IPS-11a (cell line): ENCODE results near the gene CADM3.

Experiments
- H3K4me3 ChIP-seq: one replicate; pipeline ENCODE4 v1.5.1; 2013; ENCODE audit warnings: low read depth, low read length, control low read depth

CADM3 gene

GRCh38 chr1:159171254-159171687, at the start of gene CADM3:
CADM3 (plus strand) TSS chr1:159171615; CDS start chr1:159171766, 151 bp downstream.
- H3K4me3 ChIP-seq, result peak within 1 kb of the TSS; percentile 86

- no peak overlapping the region for H3K4me3 ChIP-seq
These were observed 49.3 kb upstream of the CADM3 start for GRCh38 chr1:159122005-159122621.

DNA sequence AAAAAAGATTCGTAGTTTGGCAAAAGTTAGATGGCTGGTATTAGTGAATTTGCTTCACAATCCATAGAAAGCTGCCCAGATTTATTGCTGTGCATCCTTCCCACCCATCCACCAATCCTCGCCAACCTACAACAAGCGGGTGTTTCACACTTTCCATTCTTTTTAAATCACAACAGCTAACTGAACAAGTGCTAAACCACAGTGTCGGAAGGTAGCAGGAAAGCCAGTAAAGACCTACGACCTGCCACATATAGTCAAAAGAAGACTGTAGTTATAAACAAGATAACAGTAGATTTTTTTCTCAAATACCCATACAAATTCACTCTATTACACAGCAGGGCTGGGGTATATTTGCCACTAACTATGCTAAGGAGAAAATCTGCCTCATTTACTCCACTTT, 47.8 kb upstream of the CADM3 start:
- H3K4me3 ChIP-seq, result no peak overlapping the region

DNA sequence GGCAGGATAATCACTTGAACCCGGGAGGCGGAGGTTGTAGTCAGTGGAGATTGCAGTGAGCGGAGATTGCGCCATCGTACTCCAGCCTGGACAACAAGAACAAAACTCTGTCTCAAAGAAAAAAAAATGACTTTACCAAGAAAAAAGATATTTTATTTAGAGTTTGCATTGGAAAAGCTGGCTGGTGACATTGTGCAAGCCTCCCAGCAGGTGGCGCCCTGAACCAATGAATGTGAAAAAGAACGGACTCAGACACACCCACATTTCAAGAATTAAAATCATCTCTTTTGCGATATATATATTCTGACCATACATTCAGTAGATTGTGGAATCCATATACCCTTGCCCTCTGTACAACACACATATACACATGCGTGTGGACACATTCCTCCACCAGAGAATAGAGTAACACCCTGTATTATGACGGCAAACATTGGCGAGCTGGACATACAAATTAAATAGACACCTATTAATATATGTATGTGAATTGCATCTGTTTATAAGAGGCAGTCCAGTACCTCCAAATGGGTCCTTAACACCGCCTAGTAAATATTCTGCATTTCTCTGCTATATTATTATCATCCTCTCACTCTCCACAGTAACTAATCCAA, 39.0 kb upstream of the CADM3 start:
- H3K4me3 ChIP-seq, result no peak overlapping the region

DNA sequence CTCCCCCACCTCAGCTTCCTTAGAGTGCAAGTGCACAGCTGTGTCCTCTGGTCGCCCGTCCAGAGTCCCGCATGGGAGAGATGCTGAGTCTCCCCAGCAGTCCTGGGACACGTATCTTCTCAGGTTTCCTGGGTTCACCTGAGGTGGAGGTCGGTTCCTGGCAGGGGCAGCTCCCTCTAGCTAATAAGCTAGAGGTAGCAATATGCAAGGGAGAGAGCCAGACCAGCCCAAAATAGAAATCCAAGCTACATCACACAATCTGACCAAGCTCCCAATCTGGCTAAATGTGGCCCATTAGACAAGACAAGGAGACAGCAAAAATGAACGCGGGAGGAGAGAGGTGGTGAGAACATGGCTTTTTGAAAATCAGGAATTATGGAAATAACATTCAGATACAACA, 30.9 kb upstream of the CADM3 start:
- H3K4me3 ChIP-seq, result no peak overlapping the region

GRCh38 chr1:159141584-159142390, 29.6 kb upstream of the CADM3 start:
- H3K4me3 ChIP-seq, result no peak overlapping the region

- H3K4me3 ChIP-seq, result no peak overlapping the region
These were observed 29.1 kb upstream of the CADM3 start for GRCh38 chr1:159142391-159142663.

DNA sequence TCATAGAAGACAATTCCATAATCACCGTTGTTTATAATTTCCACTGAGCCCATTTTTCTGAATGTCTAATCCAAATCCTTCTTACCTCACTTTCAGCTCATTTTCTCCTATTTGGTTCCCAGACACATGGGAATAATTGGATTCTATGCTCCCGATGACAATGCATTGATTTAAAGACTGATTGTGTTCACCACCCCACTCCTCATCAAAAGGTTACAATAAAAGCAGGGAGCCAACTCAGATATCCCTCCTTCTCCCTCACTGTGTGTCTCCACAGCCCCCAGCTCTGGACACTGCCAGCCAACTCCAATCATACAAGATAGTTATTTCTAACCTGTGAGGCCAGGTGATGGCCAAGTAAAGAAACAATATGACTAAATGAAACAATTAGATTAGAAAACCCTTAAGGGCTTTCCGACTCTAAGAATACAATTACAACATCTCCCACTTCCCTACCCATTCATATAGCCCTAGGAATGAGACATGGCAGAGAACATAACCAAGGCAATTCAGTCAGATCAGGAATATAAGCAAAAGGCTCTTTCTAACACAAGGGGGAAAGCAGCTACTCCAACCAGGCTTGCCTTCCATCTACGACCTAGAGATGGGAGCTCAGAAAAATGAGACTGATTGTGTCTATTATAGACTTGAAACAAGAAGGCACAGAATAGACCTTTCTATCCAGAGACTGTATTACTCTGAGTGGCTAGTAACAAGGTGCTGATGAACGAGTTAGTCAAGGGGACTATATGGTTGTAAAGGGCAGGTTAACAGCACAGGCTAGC, 28.5 kb upstream of the CADM3 start:
- no peak overlapping the region for H3K4me3 ChIP-seq

- H3K4me3 ChIP-seq, result no peak overlapping the region
These were observed 26.8 kb upstream of the CADM3 start for GRCh38 chr1:159144571-159144970.

- no peak overlapping the region for H3K4me3 ChIP-seq
These were observed 24.4 kb upstream of the CADM3 start for GRCh38 chr1:159146980-159147379.

GRCh38 chr1:159152031-159152430, 19.4 kb upstream of the CADM3 start:
- H3K4me3 ChIP-seq, result no peak overlapping the region

DNA sequence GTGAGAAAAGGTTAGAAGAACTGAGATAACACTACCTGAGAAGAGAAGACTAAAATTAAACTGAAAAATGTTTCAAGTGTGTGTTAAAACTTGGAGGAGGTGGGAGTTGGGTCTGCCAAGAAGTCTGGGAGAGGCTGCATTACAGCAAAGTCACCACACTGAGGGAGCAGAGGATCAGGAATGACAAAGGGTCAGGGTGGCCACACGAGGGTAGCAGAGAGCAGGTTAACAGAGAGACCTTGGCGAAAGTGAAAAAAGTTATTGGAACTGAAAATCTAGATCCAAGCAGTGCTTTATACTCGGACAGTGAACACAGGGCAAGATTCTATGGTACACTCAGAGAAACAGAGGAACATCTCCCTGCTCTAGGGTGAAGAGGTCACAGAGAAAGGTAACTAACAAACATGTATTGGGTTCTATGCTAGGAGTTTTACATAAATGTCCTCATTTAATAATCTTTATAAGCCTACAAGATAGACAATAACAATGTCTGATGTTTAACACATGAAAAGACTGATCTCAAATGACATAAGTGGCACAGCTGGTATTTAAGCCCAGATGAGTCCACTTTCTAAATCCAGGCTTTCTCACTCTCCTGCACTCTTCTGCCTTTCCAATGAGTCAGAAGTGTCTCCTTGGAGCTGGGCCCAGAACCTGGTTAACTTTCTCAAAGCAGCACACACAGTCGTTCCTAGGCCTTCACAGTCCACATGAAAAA, 10.3 kb upstream of the CADM3 start:
- H3K4me3 ChIP-seq, result no peak overlapping the region

- H3K4me3 ChIP-seq, result no peak overlapping the region
These were observed 9.7 kb upstream of the CADM3 start for GRCh38 chr1:159161719-159162026.

GRCh38 chr1:159162516-159163265, 8.7 kb upstream of the CADM3 start:
- no peak overlapping the region for H3K4me3 ChIP-seq

DNA sequence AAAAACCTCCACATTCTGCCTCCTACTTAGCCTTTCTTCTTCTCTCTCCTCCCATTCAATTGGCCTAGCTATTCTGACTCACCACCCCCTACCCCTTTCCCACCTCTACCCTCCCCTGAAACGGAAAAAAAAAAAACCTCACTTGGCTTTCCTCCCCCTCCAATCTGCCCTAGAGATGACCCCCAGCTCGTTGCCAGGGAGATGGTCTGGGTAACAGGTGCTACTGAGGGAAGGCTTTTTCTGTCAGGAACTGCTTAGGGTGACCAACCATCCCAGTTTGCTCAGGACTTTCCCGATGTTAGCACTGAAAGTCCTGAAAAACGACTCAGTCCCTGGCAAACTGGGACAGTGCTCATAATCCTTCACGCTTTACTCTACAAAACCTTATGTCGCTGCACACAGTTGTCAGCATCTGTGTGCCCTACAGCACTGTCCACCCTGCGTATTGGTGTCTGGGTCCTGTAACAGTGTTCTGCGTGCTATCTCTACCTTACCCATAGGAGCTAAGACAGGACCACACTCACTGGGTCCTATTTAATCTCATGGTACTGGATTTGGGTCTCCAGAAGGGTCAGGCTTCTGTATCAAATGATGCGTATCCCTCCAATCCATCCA, 7.7 kb upstream of the CADM3 start:
- H3K4me3 ChIP-seq, result no peak overlapping the region

DNA sequence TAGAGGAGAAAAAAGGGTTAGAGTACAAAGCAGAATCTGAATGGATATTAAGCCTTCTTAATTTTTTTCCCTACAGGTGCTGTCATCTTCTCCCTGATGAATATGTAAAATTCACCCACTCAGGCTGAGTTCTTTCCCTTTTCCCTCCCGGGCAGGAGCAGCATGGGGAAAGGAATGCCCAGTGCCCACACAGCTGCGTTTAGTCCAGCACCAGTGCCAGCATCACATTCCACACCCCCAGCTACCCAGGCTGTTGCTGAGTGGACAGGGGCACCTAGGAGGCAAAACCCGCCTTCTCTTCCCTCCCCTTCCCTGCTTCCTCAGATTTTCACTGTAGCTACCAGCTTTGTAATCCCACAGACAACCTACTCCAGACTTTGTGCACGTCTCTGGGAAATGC, 3.4 kb upstream of the CADM3 start:
- H3K4me3 ChIP-seq, result no peak overlapping the region

DNA sequence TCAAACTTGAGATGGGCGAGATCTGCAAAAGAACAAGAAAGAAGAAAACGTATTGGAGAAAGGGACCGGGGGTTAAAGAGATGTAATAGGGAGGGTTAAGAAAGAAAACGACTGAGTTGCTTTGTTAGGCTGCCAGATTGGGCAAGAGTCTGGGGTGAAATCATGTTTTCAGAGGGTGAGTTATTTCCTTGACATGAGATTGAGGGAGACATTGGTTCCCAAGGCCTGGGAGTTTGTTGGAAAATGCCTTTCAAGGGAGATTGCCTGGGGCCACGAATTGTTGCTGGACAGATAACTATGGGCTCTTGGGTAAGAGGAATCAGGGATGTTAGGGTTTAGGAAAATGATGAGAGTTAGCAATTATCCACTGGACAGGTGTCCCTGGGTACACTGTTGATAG, 776 bp upstream of the CADM3 start:
- no peak overlapping the region for H3K4me3 ChIP-seq

- peak overlapping the region; percentile 86 for H3K4me3 ChIP-seq
These were observed 480 bp downstream of the CADM3 start for GRCh38 chr1:159171688-159172501.

- H3K4me3 ChIP-seq, result peak overlapping the region; percentile 86
These were observed 1.3 kb downstream of the CADM3 start for GRCh38 chr1:159172614-159173291.
